Endothelial cell of umbilical vein (primary cell): ENCODE data around the gene MVK. TPM values are rescaled to one million over a fixed set of nuclear protein-coding genes. Genes with fewer than 3 reads are reported as not detected.

ENCODE experiments used
- BruUV-seq: library from RNA; stranded (reverse); fragments of 400-500 nt; replicated peaks from 2 replicates; lab custom pipeline; 2021; lab: Mats Ljungman, UMichigan
- CTCF ChIA-PET: fragments of 300-600, 350-600 bp; sonication (Branson Sonifier 250); formaldehyde crosslinking; loops from one replicate; lab custom pipeline; 2021; ENCODE audit warnings: antibody characterized with exemption, inconsistent platforms; lab: Charles Lee
- POLR2A ChIA-PET: fragments of 300-600, 350-600 bp; sonication (Branson Sonifier 250); formaldehyde crosslinking; loops from one replicate; lab custom pipeline; 2021; ENCODE audit warnings: antibody characterized with exemption, inconsistent platforms; lab: Charles Lee
- DNase-seq: peaks from one replicate; pipeline ENCODE4 v3.0.0-alpha.2; 2011; ENCODE audit warnings: low read depth, low spot score
- FAIRE-seq: peaks from 2 replicates; lab custom pipeline; 2011; peaks lifted over from hg19 to GRCh38; lab: Jason Lieb, UNC
- H2AFZ ChIP-seq: 2 replicates; pipeline ENCODE4 v1.6.0; 2012; ENCODE audit warnings: low read depth, low read length, control low read depth, inconsistent platforms
- H3K27ac ChIP-seq: 2 replicates; pipeline ENCODE4 v1.5.1; 2011; ENCODE audit warnings: low read depth, mild to moderate bottlenecking, control low read depth, low read length, moderate library complexity; ENCODE audit not compliant: insufficient read depth
- H3K27me3 ChIP-seq, 2 experiments: 2 replicates each; pipeline versions ENCODE4 v1.6.0 to v1.6.1; 2011; ENCODE audit warnings: low read length in 2 of 2, mixed read lengths in 1 of 2; ENCODE audit not compliant: control insufficient read depth in 2 of 2, insufficient read depth in 2 of 2
- H3K36me3 ChIP-seq, 2 experiments: 2 replicates in 1 of 2; 3 replicates in 1 of 2; pipeline ENCODE4 v1.5.1; 2011; ENCODE audit warnings: low read length in 2 of 2, mild to moderate bottlenecking in 1 of 2, moderate library complexity in 1 of 2; ENCODE audit not compliant: control insufficient read depth in 2 of 2, insufficient read depth in 2 of 2; ENCODE audit errors: extremely low read depth in 1 of 2
- H3K4me1 ChIP-seq: 3 replicates; pipeline ENCODE4 v1.5.1; 2011; ENCODE audit warnings: mild to moderate bottlenecking, low read length; ENCODE audit not compliant: control insufficient read depth, insufficient read depth; ENCODE audit errors: extremely low read depth
- H3K4me2 ChIP-seq: 2 replicates; pipeline ENCODE4 v1.6.1; 2011; ENCODE audit warnings: low read length, control low read depth, mixed read lengths; ENCODE audit not compliant: insufficient read depth
- H3K4me3 ChIP-seq, 3 experiments: fragments of 200-600 bp in 1 of 3; sonication (generic), shearing (Covaris generic) in 1 of 3; replicated peaks in 1 of 3; 2 replicates each; pipeline ENCODE4 v1.5.1; 2011 to 2016; ENCODE audit warnings: control low read depth in 3 of 3, low read length in 3 of 3, mild to moderate bottlenecking in 2 of 3, inconsistent platforms in 1 of 3, low read depth in 1 of 3, moderate library complexity in 1 of 3; ENCODE audit not compliant: insufficient read depth in 1 of 3
- H3K79me2 ChIP-seq: 2 replicates; pipeline ENCODE4 v1.6.0; 2012; ENCODE audit warnings: low read length, inconsistent platforms; ENCODE audit not compliant: control insufficient read depth, insufficient read depth
- H3K9ac ChIP-seq: replicated peaks from 2 replicates; pipeline ENCODE3; 2011; ENCODE audit warnings: low read length, control low read depth; ENCODE audit not compliant: insufficient read depth; ENCODE audit errors: extremely low read depth
- H3K9me1 ChIP-seq: replicated peaks from 3 replicates; pipeline ENCODE4 v1.6.0; 2011; ENCODE audit warnings: mild to moderate bottlenecking, low read length; ENCODE audit not compliant: control insufficient read depth, insufficient read depth; ENCODE audit errors: extremely low read depth
- H3K9me3 ChIP-seq: replicated peaks from 2 replicates; pipeline ENCODE4 v1.5.1; 2012; ENCODE audit warnings: low read length, inconsistent platforms; ENCODE audit not compliant: control insufficient read depth, insufficient read depth
- H4K20me1 ChIP-seq: replicated peaks from 2 replicates; pipeline ENCODE3; 2011; ENCODE audit warnings: mild to moderate bottlenecking, low read length; ENCODE audit not compliant: control insufficient read depth, insufficient read depth; ENCODE audit errors: extremely low read depth
- CTCF ChIP-seq, 2 donors: IDR thresholded peaks; 1 replicate in 1 of 2; 2 replicates in 1 of 2; pipeline ENCODE4 v1.5.1; 2011; ENCODE audit warnings: low read length in 2 of 2, mild to moderate bottlenecking in 2 of 2, moderate library complexity in 2 of 2, control low read depth in 1 of 2, inconsistent platforms in 1 of 2, low read depth in 1 of 2; ENCODE audit not compliant: insufficient read depth in 1 of 2; ENCODE audit errors: extremely low read depth in 1 of 2
- EZH2 ChIP-seq: IDR thresholded peaks from 2 replicates; pipeline ENCODE4 v1.6.1; 2012; ENCODE audit warnings: borderline replicate concordance, low read depth, mild to moderate bottlenecking, moderate library complexity, low read length, inconsistent platforms; ENCODE audit not compliant: severe bottlenecking
- FOS ChIP-seq: IDR thresholded peaks from 2 replicates; pipeline ENCODE4 v1.6.1; 2011; ENCODE audit warnings: mild to moderate bottlenecking, low read length, moderate library complexity, borderline replicate concordance; ENCODE audit not compliant: insufficient read depth
- GATA2 ChIP-seq: IDR thresholded peaks from 2 replicates; pipeline ENCODE4 v1.7.0; 2011; ENCODE audit warnings: low read depth, mild to moderate bottlenecking, moderate library complexity, mixed read lengths, low read length; ENCODE audit not compliant: insufficient read length, insufficient read depth
- JUN ChIP-seq: IDR thresholded peaks from 2 replicates; pipeline ENCODE4 v1.6.1; 2011; ENCODE audit warnings: borderline replicate concordance, low read depth; ENCODE audit not compliant: insufficient read length, insufficient read depth
- MYC ChIP-seq: IDR thresholded peaks from one replicate; pipeline ENCODE4 v1.6.1; 2011; ENCODE audit warnings: mild to moderate bottlenecking, low read depth, low read length
- POLR2A ChIP-seq: IDR thresholded peaks from 2 replicates; pipeline ENCODE4 v1.6.1; 2012; ENCODE audit warnings: low read depth, mild to moderate bottlenecking, control low read depth, low read length
- POLR2AphosphoS5 ChIP-seq: IDR thresholded peaks from 2 replicates; pipeline ENCODE4 v1.6.1; 2012; ENCODE audit warnings: low read depth, mild to moderate bottlenecking, control low read depth, low read length, moderate library complexity; ENCODE audit not compliant: insufficient read depth
- dilution Hi-C: fragments of 300-500 bp; cut with MboI; formaldehyde crosslinking; loops from one replicate; pipeline ENCODE4 v1.15.0; 2019; ENCODE audit warnings: low sequenced_read_pairs; ENCODE audit not compliant: extremely low pct_ligation_motif_present
- intact Hi-C: fragments of 100-400 bp; cut with micrococcal nuclease; formaldehyde crosslinking; loops from one replicate; pipeline ENCODE4 v1.10.0; 2022
- polyA plus RNA-seq, 4 experiments: library from polyadenylated mRNA; depleted of rRNA in 3 of 4; stranded (reverse) in 3 of 4; unstranded in 1 of 4; fragments of >200 nt; gene quantifications; 2 replicates each; pipeline versions ENCODE4 v1.2.1 to v1.2.3, GENCODE V29; 2011 to 2012; ENCODE audit warnings: missing spikeins in 1 of 4
- total RNA-seq: library from RNA; stranded (reverse); gene quantifications from 2 replicates; pipeline ENCODE4 v1.2.3, GENCODE V29; 2021
- TF ChIP-seq, protein P1 (sequence below): IDR thresholded peaks from 2 replicates; pipeline ENCODE4 v1.6.1; 2011; ENCODE audit not compliant: insufficient read depth, insufficient read length

Gene MVK
- total and polyA plus RNA-seq, 2 donors (not counting 3 experiments of a cell fraction or from before 2014, with no cell fraction given) = 32.6 to 42.6 TPM

DNA sequence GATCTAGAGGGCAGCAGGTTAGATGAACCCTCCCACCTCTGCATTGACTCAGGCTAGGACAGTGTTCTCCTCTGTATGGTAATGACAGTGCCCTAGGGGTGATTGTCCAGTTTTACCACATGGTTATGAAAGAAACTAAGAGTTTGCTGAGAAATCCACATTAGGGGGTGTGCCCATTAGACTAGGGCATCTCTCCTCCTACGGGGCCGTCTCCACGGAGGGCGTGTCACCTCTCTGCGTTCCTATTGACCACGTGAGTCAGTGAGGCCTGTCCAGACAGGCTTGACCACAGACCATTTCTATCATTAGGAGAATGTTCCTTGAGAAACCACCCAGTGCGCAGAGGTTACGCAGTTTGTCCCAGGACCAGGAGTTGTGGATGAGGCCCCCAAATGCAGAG lies 8.3 kb downstream of the MVK start:
- Histone ChIP-seq H3K27me3 (no peaks in the 10 kb centered on the region), H3K4me3 (no peak overlapping the region), H3K9ac (no peak overlapping the region), H3K9me3 (no peaks in the 10 kb centered on the region), H3K79me2 (no peaks in the 10 kb centered on the region), H2AFZ (no peak overlapping the region), H3K36me3 (peaks cover 6 to 42% of the 10 kb centered on the region in 2 experiments), H3K9me1 (no peaks in the 10 kb centered on the region), H4K20me1 (no peaks in the 10 kb centered on the region), H3K4me1 (no peaks in the 10 kb centered on the region), H3K4me2 (no peak overlapping the region), H3K27ac (no peak overlapping the region)
- POLR2A ChIA-PET = no interaction called here
- FAIRE-seq (no peak), DNase-seq (no peak)
- no peak for TF ChIP-seq EZH2
- no peak for TF ChIP-seq MYC
- TF ChIP-seq FOS = no peak
- no peak for TF ChIP-seq POLR2AphosphoS5
- TF ChIP-seq POLR2A = no peak
- TF ChIP-seq, protein P1, sequence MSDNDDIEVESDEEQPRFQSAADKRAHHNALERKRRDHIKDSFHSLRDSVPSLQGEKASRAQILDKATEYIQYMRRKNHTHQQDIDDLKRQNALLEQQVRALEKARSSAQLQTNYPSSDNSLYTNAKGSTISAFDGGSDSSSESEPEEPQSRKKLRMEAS = no peak
- no peak for TF ChIP-seq CTCF (IDR thresholded peaks at IDR 0.05; ENCODE audit: extremely low read depth in 1 of 2, insufficient read depth in 1 of 2, low read depth in 1 of 2, low read length in 2 of 2)
- no peak for TF ChIP-seq JUN
- TF ChIP-seq GATA2 = no peak
- BruUV-seq = no TSS peak
- intact Hi-C loops = no loop called here
- dilution Hi-C loops = no loop called here
- CTCF ChIA-PET = interaction anchor here (0.9 to 1.9 kb wide), 3 partner anchors 16 to 193 kb away, joined by 4 to 7 read pairs (median 6); no protein-coding TSS in a partner anchor
